Breast epithelium (tissue), 4 donors: ENCODE data around the gene PHF19. TPM values are rescaled to one million over a fixed set of nuclear protein-coding genes. Genes with fewer than 3 reads are reported as not detected.
A peak's percentile ranks its signal among the peaks of the same experiment; 100 is the strongest.

ENCODE experiments used
- DNase-seq, 2 donors: peaks; one replicate each; pipeline ENCODE4 v3.0.0-alpha.2; 2019; ENCODE audit warnings: low spot score in 2 of 2
- H3K27ac ChIP-seq, 2 donors: fragments of 200-600 bp; sonication (generic) in 1 of 2; one replicate each; pipeline ENCODE4 v1.5.1; 2016 to 2019; ENCODE audit warnings: mild to moderate bottlenecking in 1 of 2
- H3K27me3 ChIP-seq, 2 donors: fragments of 200-600 bp; sonication (generic) in 1 of 2; one replicate each; pipeline versions ENCODE4 v1.5.1 to v1.6.0; 2017 to 2019; ENCODE audit warnings: control low read depth in 1 of 2, mild to moderate bottlenecking in 1 of 2
- H3K36me3 ChIP-seq: fragments of 200-600 bp; one replicate; pipeline ENCODE4 v1.5.1; 2019
- H3K4me1 ChIP-seq, 2 donors: fragments of 200-600 bp; sonication (generic); one replicate each; pipeline ENCODE4 v1.5.1; 2016 to 2019; ENCODE audit warnings: control low read depth in 1 of 2
- H3K4me3 ChIP-seq, 3 donors: fragments of 200-600 bp; sonication (generic); 1 replicate in 2 of 3; 2 replicates in 1 of 3; pipeline ENCODE4 v1.5.1; 2016 to 2019; ENCODE audit warnings: mild to moderate bottlenecking in 3 of 3, moderate library complexity in 2 of 3
- H3K9me3 ChIP-seq, 2 donors: fragments of 200-600 bp; sonication (generic) in 1 of 2; one replicate each; pipeline ENCODE4 v1.5.1; 2016 to 2019; ENCODE audit warnings: control low read depth in 1 of 2
- POLR2A ChIP-seq: fragments of 450-650 bp; IDR thresholded peaks from one replicate; pipeline ENCODE4 v1.6.1; 2016; ENCODE audit warnings: antibody characterized with exemption, mild to moderate bottlenecking, moderate library complexity
- POLR2AphosphoS5 ChIP-seq, 3 donors: sonication (generic); formaldehyde crosslinking; IDR thresholded peaks; one replicate each; pipeline ENCODE4 v1.6.1; 2017; ENCODE audit warnings: antibody characterized with exemption in 3 of 3
- intact Hi-C: fragments of 100-400 bp; cut with DNase I; formaldehyde crosslinking; loops from one replicate; pipeline ENCODE4 v1.15.1; 2023; ENCODE audit warnings: low total_unique reads
- total RNA-seq, 3 donors: library from RNA; depleted of rRNA; stranded (reverse); fragments of >200 nt; gene quantifications; one replicate each; pipeline ENCODE4 v1.1.0, GENCODE V29; 2016
- TF ChIP-seq, protein P1 (sequence below), 3 donors: fragments of 450-650 bp; IDR thresholded peaks; one replicate each; pipeline ENCODE4 v1.5.1; 2016 to 2017; ENCODE audit warnings: antibody characterized with exemption in 3 of 3, mild to moderate bottlenecking in 3 of 3, moderate library complexity in 3 of 3

Gene PHF19
- total RNA-seq, 3 donors from 2014 or later, result 16.5 to 33.1 (median 19.0) TPM

DNA sequence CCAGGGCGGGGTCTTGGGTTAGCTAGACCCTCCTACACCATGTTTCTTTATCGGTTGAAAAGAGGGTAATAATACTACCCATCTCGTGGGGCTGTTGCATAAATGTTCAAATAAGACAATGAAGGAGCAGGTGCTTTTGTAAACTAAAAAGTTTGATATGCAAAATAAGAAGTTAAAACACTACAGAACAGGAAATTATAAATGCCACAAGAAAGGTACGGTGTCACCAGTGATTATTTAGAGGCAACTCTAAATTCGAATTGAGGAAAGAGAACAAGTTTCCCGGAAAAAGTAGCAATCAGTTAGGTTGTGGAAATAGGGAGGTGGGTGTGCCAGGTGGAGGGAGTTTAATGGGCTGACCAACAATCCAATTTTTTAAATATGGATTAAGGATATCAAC, 2.5 kb upstream of the PHF19 start:
- no peaks in the 10 kb centered on the region for H3K4me1 ChIP-seq
- no peaks in the 10 kb centered on the region for H3K27me3 ChIP-seq
- DNase-seq, result no peak
- no peak overlapping the region for H3K4me3 ChIP-seq
- H3K27ac ChIP-seq, result no peak overlapping the region
- TF ChIP-seq, protein P1, sequence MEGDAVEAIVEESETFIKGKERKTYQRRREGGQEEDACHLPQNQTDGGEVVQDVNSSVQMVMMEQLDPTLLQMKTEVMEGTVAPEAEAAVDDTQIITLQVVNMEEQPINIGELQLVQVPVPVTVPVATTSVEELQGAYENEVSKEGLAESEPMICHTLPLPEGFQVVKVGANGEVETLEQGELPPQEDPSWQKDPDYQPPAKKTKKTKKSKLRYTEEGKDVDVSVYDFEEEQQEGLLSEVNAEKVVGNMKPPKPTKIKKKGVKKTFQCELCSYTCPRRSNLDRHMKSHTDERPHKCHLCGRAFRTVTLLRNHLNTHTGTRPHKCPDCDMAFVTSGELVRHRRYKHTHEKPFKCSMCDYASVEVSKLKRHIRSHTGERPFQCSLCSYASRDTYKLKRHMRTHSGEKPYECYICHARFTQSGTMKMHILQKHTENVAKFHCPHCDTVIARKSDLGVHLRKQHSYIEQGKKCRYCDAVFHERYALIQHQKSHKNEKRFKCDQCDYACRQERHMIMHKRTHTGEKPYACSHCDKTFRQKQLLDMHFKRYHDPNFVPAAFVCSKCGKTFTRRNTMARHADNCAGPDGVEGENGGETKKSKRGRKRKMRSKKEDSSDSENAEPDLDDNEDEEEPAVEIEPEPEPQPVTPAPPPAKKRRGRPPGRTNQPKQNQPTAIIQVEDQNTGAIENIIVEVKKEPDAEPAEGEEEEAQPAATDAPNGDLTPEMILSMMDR (IDR thresholded peaks at IDR 0.05), result no peak
- TF ChIP-seq POLR2A (no peak), POLR2AphosphoS5 (IDR thresholded peaks at IDR 0.05) (no peak)
- H3K9me3 ChIP-seq, result no peaks in the 10 kb centered on the region
- no peaks in the 10 kb centered on the region for H3K36me3 ChIP-seq
- intact Hi-C loops, result no loop called here

DNA sequence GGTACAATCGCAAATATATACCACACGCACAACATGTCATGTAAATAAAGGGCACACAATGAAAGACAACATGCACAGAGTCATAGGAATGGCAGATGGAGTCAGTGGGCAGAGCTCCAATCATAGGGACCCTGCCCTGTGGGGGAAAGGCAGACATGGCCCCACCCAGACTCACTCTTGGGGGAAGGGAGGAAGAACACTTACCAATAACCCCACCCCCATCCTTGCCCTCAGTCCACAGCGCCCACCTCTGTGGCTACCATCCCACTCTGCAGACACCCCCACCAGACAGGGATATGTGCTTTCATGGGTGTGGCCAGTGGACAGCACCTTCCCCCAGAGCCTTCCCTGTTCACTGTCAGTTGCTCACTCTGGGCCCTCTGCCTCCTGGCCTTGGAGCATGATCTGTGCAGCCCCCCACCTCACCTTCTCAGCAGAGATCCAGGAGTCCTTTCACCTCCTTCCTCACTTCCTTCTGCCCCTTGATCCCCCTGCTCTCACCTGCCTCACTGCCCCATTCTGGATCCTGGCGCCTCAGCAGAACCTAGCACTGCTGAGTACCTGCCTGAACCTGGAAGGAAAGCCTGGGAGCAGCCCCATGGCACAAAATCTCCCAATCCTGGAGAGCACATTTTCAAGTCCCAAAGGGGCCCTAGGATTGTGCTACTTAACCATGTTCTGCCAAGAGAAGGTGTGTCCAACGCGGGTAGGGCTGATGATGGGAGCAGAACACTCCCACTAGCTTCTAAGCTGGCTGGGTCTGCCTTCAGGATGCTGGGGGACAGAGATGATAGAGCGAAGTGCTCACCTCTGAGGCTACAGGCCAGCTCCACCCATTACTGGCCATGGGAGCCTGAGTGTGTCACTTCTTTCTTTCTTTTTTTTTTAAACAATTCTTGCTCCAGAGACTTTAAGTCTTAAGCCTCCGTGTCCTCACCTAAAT, 1.5 kb upstream of the PHF19 start:
- Histone ChIP-seq H3K9me3 (no peaks in the 10 kb centered on the region), H3K27ac (no peak overlapping the region), H3K36me3 (no peaks in the 10 kb centered on the region), H3K4me3 (no peak overlapping the region), H3K4me1 (no peaks in the 10 kb centered on the region), H3K27me3 (no peaks in the 10 kb centered on the region)
- no peak for TF ChIP-seq POLR2A
- no peak for TF ChIP-seq POLR2AphosphoS5 (IDR thresholded peaks at IDR 0.05)
- TF ChIP-seq, protein P1 (IDR thresholded peaks at IDR 0.05), result no peak
- DNase-seq, result no peak
- intact Hi-C loops, result no loop called here

DNA sequence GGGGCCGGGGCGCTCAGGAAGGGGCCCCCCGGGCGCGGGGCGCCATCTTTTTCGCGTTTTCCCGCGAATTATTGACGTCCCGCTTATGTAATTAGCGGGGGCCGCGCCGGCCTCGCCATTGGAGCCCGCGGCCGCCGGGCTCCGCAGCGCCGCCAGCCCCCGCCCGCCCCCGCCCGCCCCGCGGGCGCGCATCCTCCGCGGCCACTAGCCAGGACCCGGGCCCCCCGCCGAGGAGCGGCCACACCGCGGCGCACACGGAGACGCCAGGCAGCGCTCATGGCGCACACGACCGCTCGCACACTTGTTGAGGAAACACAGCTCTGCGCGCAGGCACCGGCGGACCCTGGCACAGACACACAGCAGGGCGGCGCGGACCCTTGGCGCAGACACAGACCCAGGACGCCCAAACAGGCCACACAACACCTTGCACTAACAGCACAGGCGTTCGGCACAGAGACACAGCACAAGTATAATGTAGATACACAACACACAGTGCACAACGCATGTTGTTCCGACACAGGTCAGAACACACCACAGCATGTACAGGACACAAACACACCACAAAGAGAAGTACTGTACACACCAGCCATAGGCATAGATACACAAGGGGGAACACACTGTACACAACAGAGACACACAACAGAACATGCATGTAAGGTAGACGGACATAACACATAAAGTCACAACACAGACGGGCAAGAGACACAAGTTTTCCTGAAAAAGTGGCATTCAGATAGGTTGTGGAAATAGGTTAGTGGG, 467 bp upstream of the PHF19 start:
- peak overlapping the region; percentile 91 to 93 for H3K27ac ChIP-seq
- no peaks in the 10 kb centered on the region for H3K9me3 ChIP-seq
- intact Hi-C loops, result no loop called here
- no peak for DNase-seq
- peak overlapping the region; percentile 69 to 84 (median 75) for H3K4me3 ChIP-seq
- H3K4me1 ChIP-seq, result no peaks in the 10 kb centered on the region
- no peaks in the 10 kb centered on the region for H3K36me3 ChIP-seq
- no peaks in the 10 kb centered on the region for H3K27me3 ChIP-seq
- TF ChIP-seq POLR2A (no peak), POLR2AphosphoS5 (IDR thresholded peaks at IDR 0.05) (no peak)
- TF ChIP-seq, protein P1 (IDR thresholded peaks at IDR 0.05), result no peak

DNA sequence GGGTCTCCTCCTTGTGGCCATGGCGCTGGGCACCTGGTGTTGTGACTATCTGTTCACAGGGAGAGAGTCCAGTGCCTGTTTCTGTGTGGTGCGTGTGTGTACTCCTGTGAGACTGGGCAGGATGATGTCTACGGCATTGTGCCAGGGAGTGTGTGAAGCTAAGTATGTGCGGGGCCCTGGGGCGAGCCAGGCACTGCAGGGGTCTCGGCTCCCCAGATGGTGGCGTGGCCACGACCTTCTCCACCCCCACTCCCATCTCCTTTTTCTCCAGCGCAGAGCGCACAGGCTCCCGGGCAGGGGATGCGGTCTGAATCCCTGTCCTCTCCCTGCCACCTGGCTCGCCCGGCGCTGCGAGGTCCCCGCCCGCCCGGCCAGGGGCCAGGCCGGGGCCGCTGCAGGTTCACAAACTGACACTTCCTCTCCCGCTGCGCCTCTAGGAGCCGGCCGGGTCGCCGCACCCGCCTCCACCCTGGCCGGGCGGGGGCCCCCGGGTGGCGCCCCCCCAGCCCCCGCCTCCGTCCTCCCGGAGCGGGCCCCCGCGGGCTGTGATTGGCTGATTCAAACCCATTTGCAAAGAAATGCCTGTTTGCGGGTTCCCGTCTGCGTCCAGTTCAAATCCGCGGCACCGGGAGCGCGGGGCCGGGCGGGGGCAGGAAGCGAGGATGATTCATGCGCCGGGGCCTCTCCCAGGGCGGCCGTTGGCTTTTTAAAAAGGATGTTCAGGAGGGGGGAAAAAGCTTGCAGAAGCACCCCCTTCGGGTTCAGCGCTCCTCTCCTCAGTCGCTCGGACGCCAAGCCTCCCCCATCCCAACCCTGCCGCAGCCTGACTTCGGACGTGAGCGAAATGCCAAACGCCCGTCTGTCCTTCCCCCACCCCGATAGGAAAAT, 790 bp downstream of the PHF19 start:
- TF ChIP-seq POLR2AphosphoS5 (IDR thresholded peaks at IDR 0.05) (peak in 2 of 3 donors; percentile 22 to 23), POLR2A (no peak)
- TF ChIP-seq, protein P1 (IDR thresholded peaks at IDR 0.05), result no peak
- H3K4me3 ChIP-seq, result peak overlapping the region; percentile 69 to 84 (median 75)
- H3K27ac ChIP-seq, result peak overlapping the region; percentile 91 to 93
- H3K4me1 ChIP-seq, result no peaks in the 10 kb centered on the region
- intact Hi-C loops, result no loop called here
- peak; percentile 71 to 73 for DNase-seq
- no peaks in the 10 kb centered on the region for H3K36me3 ChIP-seq
- no peaks in the 10 kb centered on the region for H3K9me3 ChIP-seq
- H3K27me3 ChIP-seq, result no peaks in the 10 kb centered on the region
